Neural cell (in vitro differentiated cells): Measurements from ENCODE around the gene KCTD3. TPM values are rescaled to one million over a fixed set of nuclear protein-coding genes. Genes with fewer than 3 reads are reported as not detected.

Experiments
- H2AFZ ChIP-seq: fragments of 200-600, 300-800 bp; sonication (generic), shearing (Covaris generic); 2 replicates; pipeline ENCODE4 v1.6.0; 2014; ENCODE audit warnings: low read depth, mild to moderate bottlenecking, antibody characterized with exemption, low read length, moderate library complexity
- H3F3A ChIP-seq: fragments of 200-600 bp; shearing (Covaris generic); 2 replicates; pipeline ENCODE4 v1.6.1; 2016; ENCODE audit warnings: mild to moderate bottlenecking, moderate library complexity, mixed read lengths, antibody characterized with exemption, low read length; ENCODE audit not compliant: insufficient read depth, poor library complexity, severe bottlenecking
- H3K27ac ChIP-seq: fragments of 200-600, 300-800 bp; sonication (generic), shearing (Covaris generic); 2 replicates; pipeline ENCODE4 v1.5.1; 2014; ENCODE audit warnings: mild to moderate bottlenecking, low read length, moderate library complexity
- H3K27me3 ChIP-seq: fragments of 300-800, 200-600 bp; sonication (generic), shearing (Covaris generic); 2 replicates; pipeline ENCODE4 v1.6.0; 2014; ENCODE audit warnings: mild to moderate bottlenecking, low read depth, low read length, moderate library complexity; ENCODE audit not compliant: insufficient read depth
- H3K36me3 ChIP-seq: fragments of 300-800, 200-600 bp; sonication (generic), shearing (Covaris generic); 2 replicates; pipeline ENCODE4 v1.5.1; 2014; ENCODE audit warnings: mild to moderate bottlenecking, antibody characterized with exemption, low read length, moderate library complexity; ENCODE audit not compliant: insufficient read depth
- H3K4me2 ChIP-seq: fragments of 300-800, 200-600 bp; sonication (generic), shearing (Covaris generic); 2 replicates; pipeline ENCODE4 v1.6.0; 2014; ENCODE audit warnings: mild to moderate bottlenecking, low read length
- H3K4me3 ChIP-seq: fragments of 300-800, 200-600 bp; sonication (generic), shearing (Covaris generic); 2 replicates; pipeline ENCODE4 v1.5.1; 2014; ENCODE audit warnings: mild to moderate bottlenecking, low read length, moderate library complexity
- H3K79me2 ChIP-seq: fragments of 200-600 bp; shearing (Covaris generic); replicated peaks from 2 replicates; pipeline ENCODE4 v1.6.0; 2014; ENCODE audit warnings: mild to moderate bottlenecking, low read length, moderate library complexity; ENCODE audit not compliant: insufficient read depth
- H3K9ac ChIP-seq: fragments of 300-800, 200-600 bp; sonication (generic), shearing (Covaris generic); 2 replicates; pipeline ENCODE4 v1.6.1; 2016; ENCODE audit warnings: mild to moderate bottlenecking, low read length, mixed read lengths
- H3K9me2 ChIP-seq: fragments of 200-600 bp; shearing (Covaris generic); 2 replicates; pipeline ENCODE4 v1.6.1; 2016; ENCODE audit warnings: mild to moderate bottlenecking, low read length, mixed read lengths; ENCODE audit not compliant: insufficient read depth
- H3K9me3 ChIP-seq: fragments of 200-600, 300-800 bp; sonication (generic), shearing (Covaris generic); 2 replicates; pipeline ENCODE4 v1.6.1; 2016; ENCODE audit warnings: mild to moderate bottlenecking, mixed run types, low read length, moderate library complexity, mixed read lengths
- H4K20me1 ChIP-seq: fragments of 200-600 bp; shearing (Covaris generic); 2 replicates; pipeline ENCODE4 v1.6.1; 2016; ENCODE audit warnings: mild to moderate bottlenecking, mixed run types; ENCODE audit not compliant: insufficient read depth
- CTCF ChIP-seq: fragments of 450-650 bp; IDR thresholded peaks from 2 replicates; pipeline ENCODE4 v1.5.1; 2014; ENCODE audit warnings: antibody characterized with exemption, mild to moderate bottlenecking, moderate library complexity; ENCODE audit not compliant: poor library complexity, severe bottlenecking
- EP300 ChIP-seq: fragments of 450-650 bp; conservative IDR thresholded peaks from 2 replicates; pipeline ENCODE4 v1.6.1; 2014; ENCODE audit warnings: antibody characterized with exemption, mild to moderate bottlenecking, moderate library complexity; ENCODE audit not compliant: poor library complexity, severe bottlenecking
- EZH2 ChIP-seq: fragments of 200-600, 300-800 bp; shearing (Covaris generic), sonication (generic); IDR thresholded peaks from 2 replicates; pipeline ENCODE4 v1.6.1; 2014; ENCODE audit warnings: antibody characterized with exemption, low read length, borderline replicate concordance, mild to moderate bottlenecking; ENCODE audit not compliant: insufficient read depth, poor library complexity, severe bottlenecking
- MXI1 ChIP-seq: fragments of 450-650 bp; conservative IDR thresholded peaks from 2 replicates; pipeline ENCODE4 v1.6.1; 2014; ENCODE audit warnings: antibody characterized with exemption, mild to moderate bottlenecking; ENCODE audit not compliant: poor library complexity, severe bottlenecking
- POLR2AphosphoS5 ChIP-seq: IDR thresholded peaks from 2 replicates; pipeline ENCODE4 v1.6.1; 2012
- RAD21 ChIP-seq: fragments of 450-650 bp; conservative IDR thresholded peaks from 2 replicates; pipeline ENCODE4 v1.6.1; 2014; ENCODE audit warnings: antibody characterized with exemption, mild to moderate bottlenecking, moderate library complexity
- REST ChIP-seq: IDR thresholded peaks from 2 replicates; pipeline ENCODE4 v1.6.1; 2012; ENCODE audit warnings: borderline replicate concordance
- SMC3 ChIP-seq: fragments of 450-650 bp; conservative IDR thresholded peaks from 2 replicates; pipeline ENCODE4 v1.6.1; 2014; ENCODE audit warnings: antibody characterized with exemption, mild to moderate bottlenecking, moderate library complexity; ENCODE audit not compliant: poor library complexity
- TAF1 ChIP-seq: IDR thresholded peaks from 2 replicates; pipeline ENCODE4 v1.6.1; 2012; ENCODE audit warnings: low read depth
- polyA plus RNA-seq: library from polyadenylated mRNA; depleted of rRNA; stranded (reverse); fragments of >200 nt; gene quantifications from 2 replicates; pipeline ENCODE4 v1.2.3, GENCODE V29; 2014

KCTD3 gene
- polyA plus RNA-seq, 1 donor from 2014 or later: 82.9 TPM

DNA sequence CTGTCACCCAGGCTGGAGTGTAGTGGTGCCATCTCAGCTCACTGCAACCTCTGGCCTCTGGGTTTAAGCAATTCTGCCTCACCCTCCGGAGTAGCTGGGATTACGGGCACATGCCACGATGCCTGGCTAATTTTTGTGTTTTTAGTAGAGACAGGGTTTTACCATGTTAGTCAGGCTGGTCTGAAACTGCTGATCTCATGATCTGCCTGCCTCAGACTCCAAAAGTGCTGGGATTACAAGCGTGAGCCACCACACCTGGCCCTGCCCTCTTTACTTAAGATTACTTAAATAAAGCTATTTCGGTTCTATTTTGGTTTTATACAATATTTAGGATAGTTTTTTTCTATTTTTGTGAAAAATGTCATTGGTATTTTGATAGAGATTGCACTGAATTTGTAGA lies 15.3 kb upstream of the KCTD3 start:
- no peaks in the 10 kb centered on the region for H3F3A ChIP-seq
- no peak overlapping the region for H3K27ac ChIP-seq
- no peaks in the 10 kb centered on the region for H3K9me3 ChIP-seq
- TF ChIP-seq SMC3: no peak
- TF ChIP-seq POLR2AphosphoS5: no peak
- TF ChIP-seq RAD21: no peak
- no peak for TF ChIP-seq EP300
- TF ChIP-seq EZH2: no peak
- TF ChIP-seq CTCF: no peak
- TF ChIP-seq MXI1: no peak
- no peak for TF ChIP-seq REST
- no peak for TF ChIP-seq TAF1
- H3K36me3 ChIP-seq: no peaks in the 10 kb centered on the region
- H4K20me1 ChIP-seq: no peaks in the 10 kb centered on the region
- no peaks in the 10 kb centered on the region for H3K27me3 ChIP-seq
- no peak overlapping the region for H3K4me2 ChIP-seq
- no peak overlapping the region for H2AFZ ChIP-seq
- no peaks in the 10 kb centered on the region for H3K9me2 ChIP-seq
- H3K9ac ChIP-seq: no peak overlapping the region
- H3K79me2 ChIP-seq: no peaks in the 10 kb centered on the region
- H3K4me3 ChIP-seq: no peak overlapping the region

GRCh38 chr1:215554865-215555264 lies 12.2 kb upstream of the KCTD3 start:
- Histone ChIP-seq H3F3A (no peaks in the 10 kb centered on the region), H3K79me2 (no peaks in the 10 kb centered on the region), H4K20me1 (no peaks in the 10 kb centered on the region), H3K27me3 (no peaks in the 10 kb centered on the region), H3K27ac (no peak overlapping the region), H3K36me3 (no peaks in the 10 kb centered on the region), H3K9ac (no peak overlapping the region), H3K9me2 (no peaks in the 10 kb centered on the region), H3K4me2 (no peak overlapping the region), H3K9me3 (no peaks in the 10 kb centered on the region), H3K4me3 (no peak overlapping the region), H2AFZ (no peak overlapping the region)
- TF ChIP-seq POLR2AphosphoS5 (no peak), CTCF (no peak), SMC3 (no peak), REST (no peak), EP300 (no peak), RAD21 (no peak), MXI1 (no peak), TAF1 (no peak), EZH2 (no peak)
